GM19372 (cell line): ENCODE measurements around the gene NAT8L.
"Not testable (repeated sequence)": the region's sequence is repeated elsewhere in the genome, so short reads cannot be mapped to it uniquely, and the experiment has no call there.

Experiments used
- ATAC-seq: cut with Tn5 transposase; IDR thresholded peaks from one replicate; pipeline ENCODE4 v1.9.1; 2021; ENCODE audit warnings: mild to moderate bottlenecking, low read depth, moderate library complexity; ENCODE audit not compliant: unreplicated experiment

NAT8L gene, protein sequence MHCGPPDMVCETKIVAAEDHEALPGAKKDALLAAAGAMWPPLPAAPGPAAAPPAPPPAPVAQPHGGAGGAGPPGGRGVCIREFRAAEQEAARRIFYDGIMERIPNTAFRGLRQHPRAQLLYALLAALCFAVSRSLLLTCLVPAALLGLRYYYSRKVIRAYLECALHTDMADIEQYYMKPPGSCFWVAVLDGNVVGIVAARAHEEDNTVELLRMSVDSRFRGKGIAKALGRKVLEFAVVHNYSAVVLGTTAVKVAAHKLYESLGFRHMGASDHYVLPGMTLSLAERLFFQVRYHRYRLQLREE

DNA sequence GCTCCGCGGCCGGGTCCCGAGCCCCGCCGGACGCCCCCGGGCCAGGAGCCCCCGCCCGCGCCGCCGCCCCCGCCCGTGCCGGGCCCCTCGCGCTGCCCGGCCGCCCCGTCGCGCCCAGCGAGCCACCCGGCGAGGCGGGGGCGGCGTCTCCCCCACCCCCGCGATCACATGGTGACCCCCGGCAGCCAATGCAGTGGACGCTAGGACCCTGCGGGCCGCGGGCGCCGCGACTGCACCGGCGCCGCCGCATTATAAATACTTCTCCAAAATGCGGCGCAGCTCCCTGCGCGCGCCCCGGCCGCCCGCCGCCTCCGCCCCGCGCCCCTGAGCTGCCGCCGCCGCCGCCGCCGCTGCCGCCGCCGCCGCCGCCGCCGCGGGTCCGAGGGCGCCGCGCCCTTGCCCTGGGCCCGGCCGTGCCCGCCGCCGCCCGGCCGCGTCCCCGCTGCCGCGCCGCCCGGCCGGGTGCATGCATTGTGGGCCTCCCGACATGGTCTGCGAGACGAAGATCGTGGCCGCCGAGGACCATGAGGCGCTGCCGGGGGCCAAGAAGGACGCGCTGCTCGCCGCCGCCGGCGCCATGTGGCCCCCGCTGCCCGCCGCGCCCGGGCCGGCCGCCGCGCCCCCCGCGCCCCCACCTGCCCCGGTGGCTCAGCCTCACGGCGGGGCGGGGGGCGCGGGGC is at the start of gene NAT8L:
NAT8L (plus strand) TSS at position 282 of the 680 bp plus-strand sequence; CDS start at position 467, 185 bp downstream.
- ATAC-seq = no peak

DNA sequence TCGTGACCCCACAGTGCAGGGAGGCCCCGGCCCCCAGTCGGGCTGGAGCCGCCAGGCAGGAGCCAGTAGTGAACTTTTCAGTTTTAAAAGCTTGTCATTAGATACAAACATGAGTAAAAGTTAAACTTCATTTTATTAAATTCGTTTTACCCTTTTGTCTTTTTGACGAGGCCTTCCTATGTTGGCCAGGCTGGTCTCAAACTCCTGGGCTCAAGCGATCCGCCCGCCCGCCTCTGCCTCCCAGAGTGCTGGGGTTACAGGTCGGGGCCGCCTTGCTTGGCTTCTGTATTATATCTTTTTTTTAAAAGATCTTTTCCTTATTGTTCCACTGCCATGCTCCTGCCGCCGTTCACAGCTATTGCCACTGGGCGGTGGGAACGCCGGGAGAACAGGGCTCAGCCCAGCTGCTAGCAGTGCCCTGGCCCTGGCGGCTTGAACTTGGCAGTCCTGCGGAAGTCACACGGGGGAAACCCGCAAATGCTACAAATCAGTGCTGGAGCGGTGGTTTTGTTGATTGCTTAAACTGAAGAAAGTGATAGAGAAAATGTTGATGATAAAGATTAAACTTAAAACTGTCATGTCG is 49.4 kb upstream of the NAT8L start:
- ATAC-seq = no peak

DNA sequence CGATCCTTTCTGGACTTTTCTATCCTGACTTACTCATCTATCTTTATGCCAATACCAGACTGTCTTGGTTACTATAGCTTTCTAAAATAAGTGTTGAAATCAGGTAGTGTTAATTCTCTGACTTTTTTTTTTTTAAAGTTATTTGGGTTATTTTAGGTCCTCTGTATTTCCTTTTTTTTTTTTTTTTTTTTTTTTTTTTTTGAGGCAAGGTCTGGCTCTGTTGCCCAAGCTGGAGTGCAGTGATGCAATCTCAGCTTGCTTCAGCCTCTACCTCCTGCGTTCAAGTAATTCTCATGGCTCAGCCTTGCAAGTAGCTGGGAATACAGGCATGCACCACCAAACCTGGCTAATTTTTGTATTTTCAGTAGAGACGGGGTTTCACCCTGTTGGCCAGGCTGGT is 47.5 kb upstream of the NAT8L start:
- ATAC-seq = no peak

DNA sequence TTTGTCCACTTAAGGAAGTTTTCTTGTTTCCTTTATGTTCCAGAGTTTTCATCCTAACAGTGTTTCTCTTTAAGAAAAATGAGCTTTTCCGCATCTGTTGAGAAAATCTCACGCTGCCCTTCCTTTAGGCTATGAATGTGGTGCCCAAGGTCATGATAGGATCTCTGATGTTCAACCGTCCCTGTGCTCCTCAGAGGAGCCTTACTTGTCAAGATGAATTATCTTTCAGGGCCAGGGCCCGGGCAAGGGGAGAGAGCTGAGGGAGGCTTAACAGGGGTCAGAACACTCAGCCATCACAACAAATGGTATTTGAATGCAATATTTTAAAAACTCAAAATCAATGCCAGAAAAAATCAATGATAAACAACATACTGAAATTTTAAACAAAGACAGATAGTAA is 44.1 kb upstream of the NAT8L start:
- ATAC-seq = no peak

DNA sequence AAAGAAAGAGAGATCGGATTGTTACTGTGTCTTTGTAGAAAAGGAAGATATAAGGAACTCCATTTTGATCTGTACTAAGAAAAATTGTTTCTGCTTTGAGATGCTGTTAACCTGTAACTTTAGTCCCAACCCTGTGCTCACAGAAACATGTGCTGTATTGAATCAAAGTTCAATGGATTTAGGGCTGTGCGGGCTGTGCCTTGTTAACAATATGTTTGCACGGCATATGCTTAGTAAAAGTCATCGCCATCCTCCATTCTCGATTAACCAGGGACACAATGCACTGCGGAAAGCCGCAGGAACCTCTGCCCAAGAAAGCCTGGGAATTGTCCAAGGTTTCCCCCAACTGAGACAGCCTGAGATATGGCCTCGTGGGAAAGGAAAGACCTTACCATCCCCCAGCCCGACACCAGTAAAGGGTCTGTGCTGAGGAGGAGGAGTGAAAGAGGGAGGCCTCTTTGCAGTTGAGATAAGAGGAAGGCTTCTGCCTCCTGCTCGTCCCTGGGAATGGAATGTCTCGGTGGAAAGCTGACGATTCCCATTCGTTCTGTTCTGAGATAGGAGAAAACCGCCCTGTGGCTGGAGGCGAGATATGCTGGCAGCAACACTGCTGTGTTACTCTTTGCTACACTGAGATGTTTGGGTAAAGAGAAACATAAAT is 37.6 kb upstream of the NAT8L start:
- not testable (repeated sequence) for ATAC-seq

DNA sequence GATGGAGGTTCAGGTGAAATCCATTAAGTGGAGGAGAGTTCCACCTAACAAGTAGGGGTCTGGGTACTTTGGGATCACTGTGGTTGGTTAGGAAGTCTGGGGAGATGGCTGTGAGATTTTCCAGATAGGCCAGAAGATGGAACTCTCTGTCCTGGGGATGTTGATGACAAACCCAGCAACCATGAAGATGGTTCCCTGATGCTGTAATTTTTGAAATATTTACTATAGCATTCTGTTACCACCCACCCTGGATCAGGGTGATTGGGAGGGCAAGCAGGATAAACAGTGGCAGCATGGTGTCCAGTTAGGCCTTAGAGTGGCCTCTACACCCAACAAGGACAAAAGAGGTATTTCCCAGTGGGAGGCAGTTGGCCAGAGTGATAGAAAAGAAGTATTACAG is 34.4 kb upstream of the NAT8L start:
- ATAC-seq = no peak

DNA sequence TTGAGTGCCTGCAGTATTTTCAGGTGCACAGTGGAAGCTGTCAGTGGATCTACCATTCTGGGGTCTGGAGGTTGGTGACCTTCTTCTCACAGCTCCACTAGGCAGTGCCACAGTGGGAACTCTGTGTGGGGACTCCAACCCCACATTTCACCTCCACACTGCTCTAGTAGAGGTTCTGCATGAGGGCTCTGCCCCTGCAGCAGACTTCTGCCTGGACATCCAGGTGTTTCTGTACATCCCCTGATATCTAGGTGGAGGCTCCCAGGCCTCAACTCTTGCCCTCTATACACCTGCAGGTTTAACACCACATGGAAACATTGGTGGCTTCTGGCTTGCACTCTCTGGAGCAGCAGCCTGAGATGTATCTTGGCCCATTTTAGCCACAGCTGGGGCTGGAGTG is 33.3 kb upstream of the NAT8L start:
- ATAC-seq = no peak

DNA sequence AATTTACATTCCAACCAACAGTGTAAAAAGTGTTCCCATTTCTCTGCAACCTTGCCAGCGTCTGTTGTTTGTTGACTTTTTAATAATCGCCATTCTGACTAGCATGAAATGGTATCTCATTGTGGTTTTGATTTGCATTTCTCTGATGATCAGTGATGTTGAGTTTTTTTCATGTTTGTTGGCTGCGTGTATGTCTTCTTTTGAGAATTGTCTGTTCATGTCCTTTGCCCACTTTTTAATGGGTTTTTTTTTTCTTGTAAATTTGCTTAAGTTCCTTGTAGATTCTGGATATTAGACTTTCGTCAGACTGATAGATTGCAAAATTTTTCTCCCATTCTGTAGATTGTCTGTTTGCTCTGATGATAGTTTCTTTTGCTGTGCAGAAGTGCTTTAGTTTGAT is 32.0 kb upstream of the NAT8L start:
- ATAC-seq = not testable (repeated sequence)

DNA sequence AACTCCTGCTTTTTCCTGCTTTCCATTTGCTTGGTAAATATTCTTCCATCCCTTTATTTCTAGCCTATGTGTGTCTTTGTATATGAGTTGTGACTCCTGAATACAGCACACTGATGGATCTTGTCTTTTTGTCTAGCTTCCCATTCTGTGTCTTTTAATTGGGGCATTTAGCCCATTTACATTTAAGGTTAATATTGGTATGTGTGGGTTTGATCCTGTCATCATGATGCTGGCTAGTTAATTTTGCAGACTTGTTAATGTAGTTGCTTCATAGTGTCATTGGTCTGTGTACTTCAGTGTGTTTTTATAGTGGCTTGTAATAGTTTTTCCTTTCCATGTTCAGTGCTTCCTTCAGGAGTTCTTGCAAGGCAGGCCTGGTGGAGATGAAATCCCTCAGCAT is 28.0 kb upstream of the NAT8L start:
- ATAC-seq = not testable (repeated sequence)

DNA sequence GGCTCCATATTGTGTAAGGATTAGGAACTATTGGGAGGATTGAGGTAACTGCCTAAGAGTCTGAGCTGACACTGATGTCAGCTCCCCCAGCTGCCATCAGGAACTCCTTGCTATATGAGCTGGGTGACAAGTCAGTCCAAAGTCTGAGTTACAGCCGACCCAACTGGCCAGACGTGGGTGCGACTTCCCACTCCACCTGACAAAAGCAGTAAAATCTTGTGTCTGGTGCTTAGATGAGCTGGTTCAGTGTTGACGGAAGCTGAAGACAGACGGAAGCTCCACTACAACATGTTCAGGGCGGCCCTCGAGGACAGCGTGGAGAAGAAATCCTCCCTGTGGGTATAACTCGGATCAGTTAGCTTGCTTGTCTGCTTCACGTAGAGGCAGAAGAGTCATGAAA is 22.8 kb upstream of the NAT8L start:
- no peak for ATAC-seq

DNA sequence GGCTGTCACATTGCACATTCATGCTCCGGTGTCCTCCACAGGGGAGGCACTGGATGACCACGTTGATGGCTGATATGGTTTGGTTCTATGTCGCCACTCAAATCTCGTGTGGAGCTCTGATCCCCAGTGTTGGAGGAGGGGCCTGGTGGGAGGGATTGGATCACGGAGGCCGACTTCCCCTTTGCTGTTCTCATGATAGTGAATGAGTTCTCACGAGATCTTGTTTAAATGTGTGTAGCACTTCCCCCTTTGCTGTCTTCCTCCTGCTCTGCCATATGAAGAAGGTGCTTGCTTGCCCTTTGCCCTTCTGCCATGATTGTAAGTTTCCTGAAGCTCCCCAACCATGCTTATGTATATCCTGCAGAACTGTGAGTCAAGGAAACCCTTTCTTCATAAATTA is 22.3 kb upstream of the NAT8L start:
- no peak for ATAC-seq

DNA sequence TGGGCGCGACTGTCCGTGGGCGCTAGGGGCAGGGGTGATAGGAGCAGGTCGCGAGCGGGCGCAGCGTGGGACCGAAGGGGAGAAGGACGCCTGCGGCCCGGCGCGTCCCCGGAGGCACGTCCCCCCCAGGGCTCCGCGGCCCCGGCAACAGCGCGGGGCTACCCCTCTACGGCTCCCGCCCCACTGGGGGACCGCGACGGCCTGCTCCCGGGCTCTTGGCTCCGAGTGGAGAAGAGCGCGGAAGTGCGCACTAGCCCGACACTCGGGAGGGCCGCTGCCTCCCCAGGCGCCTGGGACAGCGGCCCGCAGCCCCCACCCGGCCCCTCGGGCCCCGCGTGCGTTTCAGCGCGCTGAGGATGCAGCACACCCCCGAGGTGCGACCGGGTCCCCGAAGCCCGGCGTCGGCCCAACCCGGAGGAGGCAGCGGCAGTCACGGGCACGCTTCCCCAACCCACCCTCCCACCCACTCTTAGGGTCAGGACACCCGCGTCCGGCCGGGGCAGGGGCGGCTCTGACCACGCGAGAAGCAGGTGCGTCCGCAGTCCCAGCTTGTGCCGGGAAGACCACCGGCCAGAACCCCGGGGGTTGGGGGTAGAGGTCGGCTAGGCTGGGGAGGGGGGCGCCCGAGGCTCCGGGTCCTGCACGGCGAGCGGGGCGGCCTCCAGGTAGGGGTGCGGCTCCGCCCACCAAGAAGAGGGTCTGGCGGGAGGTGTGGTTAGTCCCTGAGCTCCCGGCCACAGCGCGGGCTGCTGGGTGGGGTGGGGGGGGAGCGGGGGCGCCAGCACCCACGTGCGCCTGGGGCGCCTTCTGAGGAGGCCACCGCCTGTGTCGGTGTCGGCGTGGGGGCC is 18.5 kb upstream of the NAT8L start:
- no peak for ATAC-seq

DNA sequence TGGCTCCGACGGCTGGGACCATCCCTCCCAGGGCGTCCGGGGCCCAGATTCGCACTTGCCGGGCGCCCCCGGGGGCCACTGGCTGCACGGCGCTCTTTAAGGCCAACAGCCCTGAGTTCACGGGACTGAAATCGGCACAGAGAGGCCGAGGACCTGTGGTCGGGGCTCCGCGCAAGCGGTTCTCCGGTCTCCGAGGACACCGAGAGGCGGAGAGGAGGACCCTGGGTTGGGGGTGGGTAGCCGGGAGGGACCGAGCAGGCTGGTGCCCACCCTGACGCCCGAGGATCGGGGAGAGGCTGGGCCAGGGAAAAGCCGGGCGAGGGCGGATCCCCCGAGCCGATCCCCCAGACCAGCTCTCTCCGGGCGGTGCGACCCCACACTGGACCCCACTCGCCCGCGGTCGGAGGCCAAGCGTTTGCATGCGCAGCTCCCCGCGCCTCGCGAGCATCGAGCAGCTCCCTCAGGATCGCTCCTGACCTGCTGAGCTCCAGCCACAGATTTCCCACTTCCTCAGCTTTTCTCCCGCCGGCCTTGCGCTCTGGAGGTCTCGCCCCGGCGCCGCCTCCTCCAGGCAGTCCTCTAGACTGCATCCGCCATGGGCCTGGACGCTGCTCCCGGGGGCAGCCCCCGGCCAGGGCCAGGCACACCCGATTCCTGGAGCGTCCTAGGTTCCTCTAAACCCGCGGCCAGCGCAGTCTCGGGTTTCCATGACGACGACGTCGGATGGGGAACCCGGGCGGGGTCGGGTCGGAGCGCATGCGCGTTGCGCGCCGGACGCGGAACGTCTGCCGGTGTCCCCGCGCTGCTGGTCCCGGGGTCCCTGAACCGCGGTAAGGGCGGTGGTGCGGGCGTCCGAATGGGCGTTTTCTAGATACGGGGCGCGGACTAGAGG is 17.6 kb upstream of the NAT8L start:
- no peak for ATAC-seq

DNA sequence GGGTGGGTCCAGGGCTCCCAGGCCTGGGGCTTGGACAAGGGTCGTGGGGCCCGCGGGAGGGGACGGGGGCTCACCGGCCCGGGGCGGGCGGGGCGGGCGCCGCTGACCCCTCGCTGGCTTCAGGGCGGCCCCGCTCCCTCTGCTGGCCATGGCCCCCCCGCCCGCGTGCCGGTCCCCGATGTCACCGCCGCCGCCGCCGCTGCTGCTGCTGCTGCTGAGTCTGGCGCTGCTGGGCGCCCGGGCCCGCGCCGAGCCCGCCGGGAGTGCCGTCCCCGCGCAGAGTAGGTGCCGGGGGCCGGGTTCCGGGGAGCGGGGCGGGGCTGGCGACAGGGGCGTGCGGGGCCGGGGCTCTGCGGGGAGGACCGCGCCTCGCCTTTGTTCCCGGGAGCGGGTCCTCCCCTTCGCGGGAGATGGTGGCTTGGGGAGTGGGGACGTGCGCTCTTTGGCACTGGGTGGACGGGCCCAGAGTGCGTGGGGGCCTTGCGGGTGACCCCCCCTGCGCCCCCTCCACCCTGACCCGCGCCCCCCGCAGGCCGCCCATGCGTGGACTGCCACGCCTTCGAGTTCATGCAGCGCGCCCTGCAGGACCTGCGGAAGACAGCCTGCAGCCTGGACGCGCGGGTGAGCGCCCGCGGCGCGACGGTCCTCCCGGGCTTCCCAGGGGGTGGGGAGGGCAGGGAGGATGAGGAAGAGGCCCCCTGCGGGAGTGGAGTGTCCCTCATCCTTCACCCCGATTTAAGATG is 16.8 kb upstream of the NAT8L start:
- ATAC-seq = no peak

DNA sequence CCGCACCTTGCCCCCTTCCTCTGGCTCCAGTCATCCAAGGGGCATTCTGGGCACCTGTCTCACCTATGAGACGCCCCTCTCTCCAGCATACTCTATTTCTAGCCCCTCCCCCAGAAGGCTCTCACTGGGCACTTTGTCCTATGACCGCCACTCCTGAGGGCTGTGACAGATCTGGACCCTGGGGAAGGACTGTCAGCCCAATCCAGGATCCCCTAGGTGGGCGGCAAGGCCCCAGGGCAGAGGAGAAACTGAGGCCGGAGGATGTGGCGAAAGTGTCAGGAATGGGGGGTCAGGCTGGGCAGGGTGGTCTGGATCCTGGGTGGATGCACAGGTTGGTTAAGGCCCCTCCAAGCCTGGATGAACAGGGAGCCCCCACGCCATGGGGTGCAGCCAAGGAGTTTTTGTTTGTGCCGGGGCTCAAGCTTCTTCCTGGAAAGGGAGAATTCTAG is 16.2 kb upstream of the NAT8L start:
- no peak for ATAC-seq

DNA sequence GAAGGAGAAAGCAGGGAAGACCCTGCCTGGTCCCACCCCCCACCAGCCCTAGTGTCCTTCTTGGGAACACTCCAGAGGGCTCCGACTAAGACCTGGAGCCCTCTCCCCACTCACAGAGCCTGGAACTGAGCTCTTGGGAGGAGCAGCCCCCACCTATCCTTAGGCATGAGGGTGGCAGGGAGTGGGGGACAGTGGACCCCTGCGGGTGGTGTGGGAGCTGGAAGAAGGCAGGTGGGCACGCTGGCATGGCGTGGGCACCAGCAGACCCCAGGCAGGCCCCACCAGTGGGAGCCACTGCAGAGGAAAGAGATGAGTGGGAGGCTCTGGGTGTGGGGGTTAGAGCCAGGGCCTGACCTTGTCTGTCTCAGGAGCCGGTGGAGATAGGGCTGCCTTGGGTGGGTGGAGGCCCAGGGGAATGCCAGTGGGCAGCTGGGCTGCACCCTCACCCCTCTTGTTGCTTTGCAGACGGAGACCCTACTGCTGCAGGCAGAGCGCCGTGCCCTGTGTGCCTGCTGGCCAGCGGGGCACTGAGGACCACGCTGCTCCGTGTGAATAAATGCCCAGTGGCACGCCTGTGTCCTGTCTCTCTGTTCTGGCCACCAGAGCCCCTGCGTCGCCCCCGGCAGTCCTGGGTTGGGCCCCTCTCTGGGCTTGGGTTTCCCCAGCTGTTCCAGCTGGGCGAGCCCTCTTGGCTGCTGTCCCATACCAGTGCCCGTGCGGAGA is 15.6 kb upstream of the NAT8L start:
- ATAC-seq = no peak

DNA sequence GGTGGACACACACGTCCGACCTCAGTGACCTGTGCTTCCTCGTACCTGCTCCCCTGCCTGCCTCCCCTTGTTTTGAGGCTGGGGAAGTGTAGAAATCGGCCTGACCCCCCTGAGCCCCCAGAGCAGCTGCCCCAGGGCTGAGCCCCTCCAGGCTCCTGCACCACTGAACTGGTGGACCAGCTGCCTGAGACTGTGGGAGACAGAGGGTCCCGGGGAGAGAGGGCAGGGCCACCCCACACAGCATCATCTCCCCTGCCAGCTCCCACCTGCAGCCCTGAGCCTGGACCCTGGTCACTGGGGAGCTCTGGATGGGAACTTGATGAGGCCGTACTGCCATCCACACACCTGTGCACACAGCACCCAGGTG is 15.0 kb upstream of the NAT8L start:
- no peak for ATAC-seq
